Measurements from ENCODE around the gene SLC22A7.

DNA sequence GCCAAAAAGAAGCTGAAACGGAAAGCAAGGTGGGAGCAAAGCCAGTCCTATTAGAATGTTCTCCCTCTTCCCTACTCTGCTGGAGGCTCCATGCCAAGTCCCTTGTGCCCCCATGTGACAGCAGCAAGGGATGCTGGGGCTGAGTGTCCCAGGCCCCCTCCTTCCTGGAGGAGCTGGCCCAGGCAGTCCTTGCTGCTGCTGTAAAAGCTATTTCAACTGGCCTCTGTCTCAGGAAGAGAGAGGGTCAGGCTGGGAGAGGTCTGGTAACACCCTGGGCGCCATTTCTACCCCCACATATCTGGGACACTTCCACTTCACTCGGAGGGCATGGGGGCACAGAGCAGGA, 29.7 kb upstream of the SLC22A7 start:
- TF ChIP-seq FOXK2 (IDR thresholded peaks at IDR 0.05) (no peak), ARNT (IDR thresholded peaks at IDR 0.05) (no peak), SUZ12 (IDR thresholded peaks at IDR 0.05) (no peak), FOXA1 (IDR thresholded peaks at IDR 0.05) (no peak), FOXM1 (IDR thresholded peaks at IDR 0.05; ENCODE audit: borderline replicate concordance) (no peak), CTBP1 (IDR thresholded peaks at IDR 0.05; ENCODE audit: borderline replicate concordance) (no peak)
